SHP77 (cell line): ENCODE results near the gene VEGFB.

Source experiments
- DNase-seq, 2 experiments: peaks; one replicate each; lab custom pipeline; 2025; lab: John Stamatoyannopoulos, UW

The VEGFB gene

DNA sequence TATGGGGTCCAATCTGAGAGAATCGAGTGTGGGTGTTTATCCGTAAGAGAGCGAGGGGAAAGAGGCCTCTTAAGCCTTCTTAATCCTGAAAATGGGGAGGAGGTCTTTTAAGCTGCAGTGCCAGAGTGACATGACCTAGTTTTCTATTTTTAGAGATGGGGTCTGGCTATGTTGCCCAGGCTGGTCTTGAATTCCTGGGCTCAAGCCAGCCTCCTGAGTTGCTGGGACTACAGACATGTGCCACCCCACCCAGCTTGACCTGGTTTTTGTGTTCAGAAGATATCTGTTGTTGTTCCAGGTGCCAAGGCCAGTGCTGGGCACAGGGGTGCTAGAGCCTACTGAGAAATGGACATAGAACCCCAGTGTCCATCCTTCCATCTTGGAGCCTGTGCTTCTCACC is 48.7 kb downstream of the VEGFB start:
- no peak for DNase-seq

DNA sequence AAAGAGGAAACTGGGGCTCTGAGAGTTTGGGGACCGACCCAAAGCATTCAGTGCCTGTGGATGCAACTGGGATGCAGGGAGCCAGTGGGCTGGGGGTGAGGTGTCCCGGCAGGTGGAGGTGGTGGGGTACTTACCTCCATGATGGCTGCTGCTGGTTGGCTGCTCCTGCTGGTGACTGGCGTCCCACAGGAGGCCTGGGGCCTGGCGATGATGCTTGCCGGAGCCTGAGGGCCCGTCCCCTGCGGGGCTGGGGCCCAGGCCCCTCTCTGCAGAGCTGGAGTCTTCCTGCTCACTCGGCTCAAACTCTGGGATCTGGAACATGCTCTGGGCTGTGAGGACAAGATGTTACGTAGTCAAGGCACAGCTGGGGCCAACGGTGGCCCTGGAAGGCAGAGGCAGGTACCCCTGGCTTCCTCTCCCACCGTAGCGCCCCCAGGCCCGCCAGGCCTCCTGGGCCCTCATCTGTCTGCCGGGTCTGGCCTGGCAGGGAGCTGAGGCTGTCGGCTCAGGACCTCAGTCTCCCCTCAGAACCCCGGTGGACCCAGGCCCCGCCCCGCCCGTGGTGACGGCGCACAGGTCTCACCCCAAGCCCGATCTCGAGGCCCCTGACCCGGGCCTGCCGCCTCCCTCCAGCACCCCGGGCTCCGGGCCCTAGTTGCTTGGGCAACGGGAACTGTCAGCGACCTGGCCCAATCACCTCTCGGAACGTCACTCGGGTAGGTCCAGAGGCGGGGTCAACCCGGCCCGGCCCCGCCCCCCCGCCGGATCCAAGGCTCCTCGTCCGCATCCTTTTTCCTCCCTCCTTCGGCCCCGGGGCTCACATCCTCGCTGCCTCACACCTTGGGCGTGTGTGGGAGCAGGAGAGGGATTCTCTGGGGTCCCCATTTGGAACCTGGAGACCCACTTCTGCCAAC is 49.9 kb downstream of the VEGFB start, which contains the start of gene BAD:
Gene BAD (minus strand): TSS at position 618 of the 914 bp plus-strand sequence. CDS start 297 bp downstream, at position 321.
- peak; percentile 84 to 90 for DNase-seq

DNA sequence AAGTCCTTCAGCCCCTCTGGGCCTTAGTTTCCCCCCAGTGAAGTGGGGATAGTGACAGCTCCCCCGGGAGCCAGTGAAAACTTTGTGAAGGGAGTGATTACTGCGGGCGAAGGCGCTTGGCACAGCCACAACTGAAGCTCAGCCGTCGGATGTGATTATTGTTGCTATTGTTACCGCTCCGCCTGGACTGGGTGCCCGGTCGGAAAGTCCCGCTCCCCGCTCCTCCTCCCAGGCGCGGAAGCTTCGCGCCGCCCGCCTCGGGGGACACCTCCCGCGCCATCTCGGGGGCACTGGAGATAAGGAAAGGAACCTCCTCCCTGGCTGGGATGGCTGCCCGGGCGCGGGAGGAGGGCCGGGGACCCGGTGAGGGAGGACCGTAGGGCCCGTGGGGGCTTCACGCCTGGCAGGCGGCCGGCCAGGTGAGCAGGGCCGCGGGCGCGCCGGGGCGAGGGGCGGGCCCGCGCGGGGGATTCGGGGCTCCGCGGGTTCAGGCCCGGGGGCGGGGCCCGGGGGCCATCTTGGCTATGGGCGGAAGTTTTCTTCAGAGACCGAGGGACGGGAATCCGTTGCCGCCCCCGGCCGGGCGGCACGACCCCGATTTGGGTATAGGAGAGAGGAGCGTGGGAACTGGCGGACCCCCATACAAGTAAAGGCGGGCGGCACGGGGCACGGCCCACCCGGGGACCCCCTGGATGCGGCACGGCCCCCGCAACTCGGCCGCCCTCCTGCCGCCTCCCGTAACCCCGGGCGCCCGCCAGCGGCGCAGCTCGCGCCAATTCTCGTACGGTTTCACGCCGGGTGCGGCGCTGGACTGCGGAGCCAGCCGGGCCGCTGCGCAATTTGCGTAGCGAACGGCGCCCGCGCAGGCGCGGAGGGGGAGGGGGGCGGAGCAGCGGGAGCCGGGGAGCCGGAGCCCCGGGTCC is 50.8 kb downstream of the VEGFB start, which contains the start of gene GPR137:
Gene GPR137 (plus strand): TSS at position 887 of the 923 bp plus-strand sequence. CDS start 677 bp downstream, outside the sequence.
- peak; percentile 53 to 71 for DNase-seq

DNA sequence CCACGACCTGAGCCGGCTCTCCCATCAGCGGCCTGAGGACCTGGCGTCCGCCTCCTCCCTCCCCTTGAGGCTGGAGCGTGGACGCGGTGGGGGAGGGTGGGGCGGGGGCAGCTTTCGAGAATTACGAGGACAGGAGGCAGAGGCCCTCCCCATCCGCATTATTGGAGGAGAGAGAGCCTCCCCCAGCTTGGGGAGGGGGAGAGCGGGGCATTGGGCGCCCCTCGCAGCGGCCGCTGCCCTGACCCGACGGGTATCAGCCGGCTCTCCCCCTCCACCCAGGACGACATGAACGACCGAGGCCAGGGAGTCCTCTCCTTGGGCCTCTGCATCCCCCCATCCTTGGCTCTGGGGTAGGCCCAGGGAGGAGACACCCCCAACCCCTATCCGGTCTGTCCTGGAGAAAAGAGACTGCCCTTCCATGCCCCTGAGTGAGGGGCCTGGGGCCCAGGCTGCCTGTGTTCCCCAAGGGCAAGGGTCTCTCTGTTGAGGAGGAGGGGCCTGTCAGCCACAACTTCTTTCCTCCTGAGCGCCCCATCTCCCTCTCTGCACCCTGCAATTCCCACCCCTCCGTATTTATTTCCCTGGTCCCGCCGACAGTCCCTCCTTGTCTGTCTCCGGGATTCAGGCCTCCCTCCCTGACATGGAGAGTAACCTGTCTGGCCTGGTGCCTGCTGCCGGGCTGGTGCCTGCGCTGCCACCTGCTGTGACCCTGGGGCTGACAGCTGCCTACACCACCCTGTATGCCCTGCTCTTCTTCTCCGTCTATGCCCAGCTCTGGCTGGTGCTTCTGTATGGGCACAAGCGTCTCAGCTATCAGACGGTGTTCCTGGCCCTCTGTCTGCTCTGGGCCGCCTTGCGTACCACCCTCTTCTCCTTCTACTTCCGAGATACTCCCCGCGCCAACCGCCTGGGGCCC is 51.8 kb downstream of the VEGFB start:
- peak; percentile 20 to 63 for DNase-seq

DNA sequence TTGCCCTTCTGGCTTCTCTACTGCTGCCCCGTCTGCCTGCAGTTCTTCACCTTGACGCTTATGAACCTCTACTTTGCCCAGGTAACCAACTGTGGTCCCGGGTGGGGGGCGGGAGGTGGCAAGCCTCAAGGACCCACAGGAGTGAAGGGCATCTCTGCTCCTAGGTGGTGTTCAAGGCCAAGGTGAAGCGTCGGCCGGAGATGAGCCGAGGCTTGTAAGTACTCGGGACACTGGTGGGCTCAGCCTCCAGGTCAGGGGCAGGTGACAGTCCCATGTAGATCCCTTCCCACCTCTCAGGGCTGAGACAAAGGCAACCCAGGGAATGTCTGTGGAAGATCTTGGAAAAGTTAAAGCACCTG is 52.4 kb downstream of the VEGFB start:
- no peak for DNase-seq

DNA sequence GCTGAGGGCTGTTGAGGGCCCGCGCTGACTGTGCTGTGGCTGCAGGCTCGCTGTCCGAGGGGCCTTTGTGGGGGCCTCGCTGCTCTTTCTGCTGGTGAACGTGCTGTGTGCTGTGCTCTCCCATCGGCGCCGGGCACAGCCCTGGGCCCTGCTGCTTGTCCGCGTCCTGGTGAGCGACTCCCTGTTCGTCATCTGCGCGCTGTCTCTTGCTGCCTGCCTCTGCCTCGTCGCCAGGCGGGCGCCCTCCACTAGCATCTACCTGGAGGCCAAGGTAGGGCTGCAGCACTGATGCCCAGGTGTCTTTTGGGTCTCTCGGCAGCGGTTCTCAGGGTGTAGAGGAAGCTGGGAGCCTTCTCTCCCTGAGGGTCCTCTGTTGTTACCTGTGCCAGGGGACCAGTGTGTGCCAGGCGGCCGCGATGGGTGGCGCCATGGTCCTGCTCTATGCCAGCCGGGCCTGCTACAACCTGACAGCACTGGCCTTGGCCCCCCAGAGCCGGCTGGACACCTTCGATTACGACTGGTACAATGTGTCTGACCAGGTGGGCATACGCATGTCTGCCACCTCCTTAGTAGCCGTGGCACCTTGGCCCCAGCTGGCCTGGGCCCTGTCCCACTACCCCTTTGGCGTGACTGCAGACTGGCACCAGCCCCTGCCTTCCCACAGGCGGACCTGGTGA is 53.4 kb downstream of the VEGFB start:
- no peak for DNase-seq

DNA sequence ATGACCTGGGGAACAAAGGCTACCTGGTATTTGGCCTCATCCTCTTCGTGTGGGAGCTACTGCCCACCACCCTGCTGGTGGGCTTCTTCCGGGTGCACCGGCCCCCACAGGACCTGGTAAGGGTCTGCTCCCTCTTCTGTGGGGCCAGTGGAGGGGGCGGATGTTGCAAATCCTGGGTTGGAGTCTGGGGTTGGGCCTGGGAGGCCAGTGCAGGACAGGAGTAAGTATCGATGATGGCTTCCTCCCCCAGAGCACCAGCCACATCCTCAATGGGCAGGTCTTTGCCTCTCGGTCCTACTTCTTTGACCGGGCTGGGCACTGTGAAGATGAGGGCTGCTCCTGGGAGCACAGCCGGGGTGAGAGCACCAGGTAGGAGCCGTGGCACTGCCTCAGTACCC is 54.0 kb downstream of the VEGFB start:
- no peak for DNase-seq
